IPS DF 6.9 (cell line): ENCODE results near the gene RPS14.

Experiments used
- DNase-seq: peaks from one replicate; pipeline ENCODE4 v3.0.0-alpha.2; 2013; ENCODE audit warnings: low read depth, low spot score
- H3K27ac ChIP-seq: one replicate; pipeline ENCODE4 v1.5.1; 2013; ENCODE audit warnings: low read length, control low read depth
- H3K27me3 ChIP-seq: 2 replicates; pipeline ENCODE4 v1.6.1; 2013; ENCODE audit warnings: mild to moderate bottlenecking, low read length; ENCODE audit not compliant: control insufficient read depth, insufficient read depth
- H3K36me3 ChIP-seq: 2 replicates; pipeline ENCODE4 v1.6.1; 2013; ENCODE audit warnings: low read length; ENCODE audit not compliant: control insufficient read depth, insufficient read depth
- H3K4me1 ChIP-seq: 2 replicates; pipeline ENCODE4 v1.6.1; 2013; ENCODE audit warnings: low read length; ENCODE audit not compliant: control insufficient read depth, insufficient read depth
- H3K4me3 ChIP-seq: 2 replicates; pipeline ENCODE4 v1.5.1; 2013; ENCODE audit warnings: mild to moderate bottlenecking, low read length
- H3K9me3 ChIP-seq: 2 replicates; pipeline ENCODE4 v1.6.1; 2013; ENCODE audit warnings: low read length, inconsistent platforms; ENCODE audit not compliant: control insufficient read depth, insufficient read depth
- WGBS: extraction: QIAGEN DNeasy Blood & Tissue Kit; methylation state at CpG from one replicate; pipeline ENCODE4 v1.1.7; 2013; ENCODE audit warnings: mixed read lengths, missing lambda C conversion rate; ENCODE audit not compliant: insufficient read length, insufficient coverage; 5-methylcytosine and 5-hydroxymethylcytosine counted together

The RPS14 gene

GRCh38 chr5:150392680-150393079 is 56.9 kb downstream of the RPS14 start:
- peaks cover 63% of the 10 kb centered on the region for H3K36me3 ChIP-seq

More at GRCh38 chr5:150392680-150393079, 56.9 kb downstream of the RPS14 start:
- DNase-seq = no peak
- no peaks in the 10 kb centered on the region for H3K9me3 ChIP-seq
- H3K4me3 ChIP-seq = no peak overlapping the region
- H3K27ac ChIP-seq = no peak overlapping the region
- H3K27me3 ChIP-seq = no peaks in the 10 kb centered on the region
- WGBS = no CpG with 5 or more reads among the region's 7 CpGs
- H3K4me1 ChIP-seq = no peaks in the 10 kb centered on the region
